Adipose tissue (tissue), 3 donors: ENCODE data around the gene TCL1A. TPM values are rescaled to one million over a fixed set of nuclear protein-coding genes. Genes with fewer than 3 reads are reported as not detected.

Experiments
- H3K27ac ChIP-seq: one replicate; pipeline ENCODE4 v1.5.1; 2013; ENCODE audit warnings: low read depth, low read length
- WGBS, 3 donors: extraction: QIAGEN DNeasy Blood & Tissue Kit; methylation state at CpG; one replicate each; pipeline ENCODE4 v1.1.7; 2013; 5-methylcytosine and 5-hydroxymethylcytosine counted together
- polyA plus RNA-seq, 3 donors: library from polyadenylated mRNA; stranded (reverse); fragments of 200-250 nt; gene quantifications; one replicate each; pipeline ENCODE4 v1.2.3, GENCODE V29; 2013
- donor health status: healthy with polysubstance abuse.
- donor health status: Bipolar disorder and iron deficiency.
- donor health status: healthy.

Gene TCL1A
- polyA plus RNA-seq, 3 donors = 0.46 to 1.4 TPM; not detected in 1

DNA sequence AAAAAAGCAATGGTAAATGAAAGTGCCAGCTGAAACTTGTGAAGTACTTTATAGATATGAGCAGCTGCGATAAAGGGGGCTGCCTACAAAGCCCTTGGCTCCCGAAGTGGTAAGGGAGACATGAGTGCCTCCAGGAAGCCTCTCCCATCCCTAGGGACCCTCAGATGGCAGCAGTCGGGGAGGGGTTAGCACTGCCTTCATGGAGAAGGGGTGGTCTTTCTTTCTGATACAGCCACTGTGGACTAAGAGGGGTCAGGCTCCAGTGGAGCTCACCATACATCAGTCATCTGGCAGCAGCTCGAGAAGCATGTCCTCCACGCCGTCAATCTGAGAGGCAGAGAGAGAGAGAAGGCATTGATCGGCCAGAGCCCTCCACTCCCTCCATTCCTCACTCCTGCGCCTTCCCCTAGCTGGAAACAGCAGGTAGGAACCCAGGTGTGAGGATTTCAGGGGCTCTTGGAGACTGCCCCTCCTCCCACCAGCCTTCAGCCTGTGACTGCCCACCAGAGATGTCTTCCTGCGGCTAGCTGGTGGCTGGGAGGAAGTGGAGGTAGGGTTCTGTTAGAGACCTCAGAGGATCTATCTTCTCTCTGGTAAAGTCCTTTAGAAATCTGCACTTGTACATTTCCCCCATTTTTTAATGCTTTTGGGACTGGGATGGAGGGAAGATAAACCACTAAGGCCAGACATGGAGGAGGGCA lies 2.3 kb downstream of the TCL1A start:
- WGBS, 3 donors = 68 to 80% (median 70%) methylated on average over 6 to 9 of the region's 9 CpGs
- no peak overlapping the region for H3K27ac ChIP-seq

DNA sequence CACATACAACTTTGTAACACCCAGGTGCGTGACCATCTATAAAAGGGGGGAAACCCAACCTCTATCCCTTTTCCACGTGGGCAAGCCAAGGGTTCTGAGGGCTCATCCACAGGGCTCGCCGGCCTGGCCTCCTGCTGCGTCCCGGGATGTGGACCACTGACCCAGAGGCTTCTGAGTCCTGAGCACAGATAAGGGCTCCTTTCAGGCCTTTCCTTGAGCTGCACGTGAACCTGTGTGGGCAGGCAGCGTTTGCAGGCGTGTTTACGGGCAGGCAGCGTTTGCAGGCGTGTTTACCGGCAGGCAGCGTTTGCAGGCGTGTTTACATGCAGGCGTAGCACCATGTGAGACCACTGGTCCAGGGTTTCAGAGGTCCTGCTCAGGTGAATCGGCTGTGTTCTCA lies 3.8 kb downstream of the TCL1A start:
- H3K27ac ChIP-seq = no peak overlapping the region
- WGBS, 3 donors = 87 to 93% (median 89%) methylated on average over 17 of the region's 17 CpGs

DNA sequence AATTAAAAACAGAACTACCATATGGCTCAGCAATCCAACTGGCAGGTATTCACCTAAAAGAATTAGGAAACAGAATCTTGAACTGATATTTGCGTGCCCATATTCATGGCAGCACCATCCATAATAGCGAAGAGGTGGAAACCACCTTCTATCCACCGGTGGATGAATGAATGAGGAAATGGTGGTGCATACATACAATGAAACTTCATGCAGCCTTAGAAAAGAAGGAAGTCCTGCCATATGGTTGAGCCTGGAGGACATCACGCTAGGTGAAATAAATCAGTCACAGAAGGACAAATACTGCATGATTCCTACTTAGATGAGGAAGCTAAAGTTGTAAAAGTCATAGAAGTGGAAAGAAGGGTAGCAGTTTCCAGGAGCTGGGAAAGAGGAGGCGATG lies 6.6 kb downstream of the TCL1A start:
- no peak overlapping the region for H3K27ac ChIP-seq
- 67 to 86% (median 69%) methylated on average over 5 of the region's 5 CpGs for WGBS, 3 donors

DNA sequence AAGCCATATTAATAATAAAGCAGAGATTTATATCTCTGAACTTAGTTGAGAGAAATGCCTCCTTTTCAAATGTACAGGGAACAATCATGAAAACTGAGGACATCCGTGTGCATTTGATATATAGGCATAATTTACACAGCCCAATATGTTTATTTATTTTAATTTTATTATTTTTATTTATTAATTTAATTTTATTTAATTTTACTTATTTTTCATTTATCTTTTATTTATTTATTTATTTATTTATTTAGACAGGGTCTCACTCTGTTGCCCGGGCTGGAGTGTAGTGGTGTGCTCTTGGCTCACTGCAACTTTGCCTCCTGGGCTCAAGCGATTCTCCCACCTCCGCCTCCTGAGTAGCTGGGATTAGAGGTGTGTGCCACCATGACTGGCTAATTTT lies 8.4 kb downstream of the TCL1A start:
- 89 to 97% (median 90%) methylated on average over 4 of the region's 4 CpGs for WGBS, 3 donors
- no peak overlapping the region for H3K27ac ChIP-seq

DNA sequence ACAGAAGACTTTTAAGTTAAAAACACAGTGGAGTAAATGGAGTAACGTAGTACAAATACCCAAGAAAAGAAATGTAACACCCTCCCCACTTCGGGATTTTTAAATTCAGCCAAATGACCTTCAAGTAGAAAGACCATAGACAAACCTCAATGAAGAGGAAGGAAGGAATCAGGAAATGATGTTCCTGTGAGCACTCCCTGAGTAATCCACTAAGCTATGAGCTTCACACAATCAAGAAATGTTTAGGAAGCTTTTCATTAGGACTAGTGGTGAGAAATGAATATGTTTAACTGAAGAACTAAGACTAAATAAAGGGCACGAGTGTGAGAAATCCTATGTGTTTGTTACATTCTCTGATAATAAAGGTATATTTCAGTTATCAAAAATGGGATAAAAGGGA lies 10.1 kb downstream of the TCL1A start:
- no peak overlapping the region for H3K27ac ChIP-seq
- WGBS, 3 donors = 63 to 80% (median 65%) methylated on average over 3 of the region's 3 CpGs

DNA sequence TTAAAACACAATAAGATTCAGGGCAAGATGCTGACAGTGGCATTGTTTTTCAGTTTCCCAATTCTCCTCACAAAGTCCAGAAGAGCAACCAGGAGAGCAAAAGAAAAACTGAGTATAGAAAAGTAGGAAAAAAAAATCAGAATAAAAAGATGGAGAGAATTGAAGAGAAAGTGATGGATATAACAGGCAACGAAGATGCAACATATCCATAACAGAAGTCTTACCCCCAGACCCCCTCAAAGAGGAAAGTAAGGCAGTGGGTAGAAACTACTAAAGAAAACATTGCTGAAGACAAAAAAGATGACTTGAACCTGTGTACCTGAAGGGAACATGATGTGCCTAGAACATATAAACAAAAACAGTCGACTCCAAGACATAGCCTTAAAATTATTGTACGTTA lies 10.6 kb downstream of the TCL1A start:
- H3K27ac ChIP-seq = no peak overlapping the region
- 78 to 81% (median 78%) methylated on average over 3 of the region's 3 CpGs for WGBS, 3 donors

DNA sequence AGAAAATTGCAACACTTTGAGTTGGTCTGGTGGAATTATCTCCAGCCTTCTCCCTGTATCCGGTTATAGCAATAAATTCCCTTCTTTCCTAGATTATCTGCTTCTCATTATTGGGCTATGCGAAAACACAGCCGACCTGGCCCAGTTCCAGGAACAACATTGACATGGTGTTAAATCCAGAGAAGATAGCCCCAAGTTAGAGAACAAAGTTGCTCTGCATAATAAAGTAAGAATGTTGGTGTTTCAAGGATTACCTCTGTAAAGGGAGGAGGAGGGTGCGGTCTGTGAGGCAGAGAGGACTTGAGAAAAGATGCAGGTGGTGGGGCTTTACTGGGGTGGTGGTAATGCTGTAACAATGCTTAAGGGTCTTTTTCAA lies 12.1 kb downstream of the TCL1A start:
- no peak overlapping the region for H3K27ac ChIP-seq
- WGBS, 3 donors = 15 to 38% (median 35%) methylated on average over 4 of the region's 4 CpGs

DNA sequence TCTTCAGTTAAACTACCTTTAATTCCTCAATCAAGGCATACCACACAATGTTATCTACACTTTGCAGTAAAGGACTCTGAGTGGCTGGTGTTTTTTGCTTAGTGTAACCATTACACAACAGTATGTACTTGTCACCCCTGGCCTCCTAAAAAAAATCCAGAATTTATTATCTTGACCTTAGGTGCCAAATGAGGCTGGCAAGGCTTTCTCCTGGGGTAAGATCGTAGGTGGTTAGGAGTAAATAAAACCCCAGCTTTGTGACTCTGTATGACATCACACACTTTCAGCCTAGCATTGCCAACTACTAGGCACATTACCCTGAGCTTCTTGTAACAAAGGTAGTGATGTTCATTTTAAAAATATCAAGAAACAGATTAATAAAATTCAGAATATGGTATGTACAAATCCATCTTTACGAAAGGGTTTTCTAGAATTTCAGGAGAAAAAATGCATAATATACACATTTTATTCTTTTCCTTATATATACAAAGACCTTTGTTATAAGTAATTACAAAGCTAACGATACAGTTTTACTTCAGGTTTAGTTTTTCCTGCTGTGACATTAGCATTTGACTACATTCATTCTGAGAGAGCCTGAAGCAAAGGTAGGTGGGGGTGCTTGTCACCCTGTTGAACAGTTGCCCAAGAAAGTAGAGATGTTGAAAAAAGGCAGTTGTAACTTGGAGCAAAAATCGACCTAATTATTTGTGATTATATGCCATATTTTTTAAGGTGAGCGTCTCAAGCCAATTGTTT lies 13.5 kb downstream of the TCL1A start:
- no peak overlapping the region for H3K27ac ChIP-seq
- 53 to 69% (median 58%) methylated on average over 5 of the region's 5 CpGs for WGBS, 3 donors

DNA sequence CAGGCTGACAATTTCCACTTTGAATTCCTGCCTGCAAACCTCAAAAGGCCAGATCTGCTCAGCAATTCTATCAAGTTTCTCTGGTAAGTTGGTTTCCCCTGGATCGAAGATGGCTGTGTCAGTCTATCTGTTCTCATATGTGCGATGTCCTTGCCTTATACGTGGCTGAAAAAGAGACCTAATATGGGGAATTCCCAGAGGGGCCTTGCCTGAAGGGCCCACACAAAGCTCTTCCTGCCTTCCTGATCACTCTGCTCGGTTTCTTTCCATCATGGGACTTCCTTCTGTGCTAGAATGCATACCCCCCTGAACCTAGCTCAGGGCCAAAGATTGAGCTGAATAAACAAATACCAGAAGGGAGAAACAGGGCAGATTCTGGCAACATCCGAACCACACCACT lies 14.5 kb downstream of the TCL1A start:
- 57 to 68% (median 58%) methylated on average over 5 of the region's 5 CpGs for WGBS, 3 donors
- no peak overlapping the region for H3K27ac ChIP-seq

DNA sequence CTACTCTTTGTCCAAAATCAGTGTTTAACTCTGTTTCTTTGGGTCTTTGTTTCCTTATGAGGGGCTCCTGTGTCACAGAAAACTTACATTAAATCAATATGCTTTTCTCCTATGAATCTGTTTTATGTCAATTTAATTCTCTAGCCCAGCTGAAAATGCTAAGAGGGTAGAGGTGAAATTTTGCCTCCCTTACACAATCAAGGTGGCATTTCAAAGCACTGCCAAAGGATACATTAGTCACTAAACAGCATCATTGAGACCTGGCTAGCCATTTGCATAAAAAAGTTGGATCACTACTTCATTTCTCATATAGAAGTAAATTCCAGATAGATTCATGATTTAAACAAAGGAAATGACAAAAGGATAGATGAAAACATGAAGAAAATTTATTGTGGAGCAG lies 15.6 kb downstream of the TCL1A start:
- H3K27ac ChIP-seq = no peak overlapping the region

DNA sequence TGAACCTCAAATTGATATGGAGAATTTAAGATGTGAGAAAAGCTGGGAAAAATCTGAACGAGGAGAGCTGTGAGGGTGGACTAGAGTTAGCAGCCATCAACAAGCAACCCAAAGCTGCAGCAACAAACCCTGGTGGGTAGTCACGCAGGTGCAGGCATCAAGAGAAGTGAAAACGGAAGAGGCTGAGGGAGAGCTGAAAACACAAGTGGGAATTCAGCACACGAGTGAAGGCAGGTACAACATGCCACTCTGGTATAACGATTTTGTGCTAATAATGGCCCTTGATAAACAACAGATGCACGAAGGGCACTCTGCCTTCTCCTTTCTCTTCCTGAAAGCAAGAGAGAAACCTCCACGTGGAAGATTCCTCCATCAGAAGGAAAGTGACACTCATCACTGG lies 16.2 kb downstream of the TCL1A start:
- no peak overlapping the region for H3K27ac ChIP-seq
- WGBS, 3 donors = 43 to 63% (median 60%) methylated on average over 7 of the region's 7 CpGs

DNA sequence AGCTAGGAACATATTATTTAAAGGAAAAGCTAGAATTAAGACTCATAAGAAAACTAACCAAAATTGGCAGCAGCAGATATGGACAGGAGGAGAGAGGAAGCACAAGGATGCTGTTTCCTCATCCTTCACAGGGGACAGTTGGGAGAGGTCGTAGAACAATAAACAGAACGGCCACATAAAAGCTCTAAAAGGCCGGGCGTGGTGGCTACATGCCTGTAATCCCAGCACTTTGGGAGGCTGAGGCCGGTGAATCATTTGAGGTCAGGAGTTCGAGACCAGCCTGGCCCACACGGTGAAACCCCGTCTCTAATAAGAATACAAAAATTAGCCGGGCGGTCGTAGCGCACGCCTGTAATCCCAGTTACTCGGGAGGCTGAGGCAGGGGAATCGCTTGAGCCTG lies 17.2 kb downstream of the TCL1A start:
- 62 to 81% (median 71%) methylated on average over 15 of the region's 15 CpGs for WGBS, 3 donors

DNA sequence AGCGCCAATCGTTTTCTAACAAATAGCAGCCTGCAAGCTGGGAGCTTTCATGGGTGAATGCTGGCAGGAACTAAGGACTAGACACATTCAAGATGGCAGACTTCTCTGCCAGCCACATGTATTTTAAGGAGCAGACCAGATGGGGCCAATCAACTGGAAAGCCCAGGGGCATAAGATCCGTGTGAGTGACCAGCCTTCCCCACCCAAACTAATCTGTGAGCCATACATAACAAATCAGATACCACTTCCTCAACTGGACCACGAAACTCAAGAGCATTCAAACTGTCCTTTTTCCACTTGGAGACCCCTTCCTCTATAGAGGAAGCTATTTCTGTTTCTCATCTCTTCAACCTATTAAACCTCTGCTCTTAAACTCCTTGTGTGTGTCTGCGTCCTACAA lies 18.0 kb downstream of the TCL1A start:
- no peak overlapping the region for H3K27ac ChIP-seq
- 75 to 88% (median 77%) methylated on average over 5 of the region's 5 CpGs for WGBS, 3 donors

More for the DNA sequence above, 17.2 kb downstream of the TCL1A start:
- no peak overlapping the region for H3K27ac ChIP-seq

DNA sequence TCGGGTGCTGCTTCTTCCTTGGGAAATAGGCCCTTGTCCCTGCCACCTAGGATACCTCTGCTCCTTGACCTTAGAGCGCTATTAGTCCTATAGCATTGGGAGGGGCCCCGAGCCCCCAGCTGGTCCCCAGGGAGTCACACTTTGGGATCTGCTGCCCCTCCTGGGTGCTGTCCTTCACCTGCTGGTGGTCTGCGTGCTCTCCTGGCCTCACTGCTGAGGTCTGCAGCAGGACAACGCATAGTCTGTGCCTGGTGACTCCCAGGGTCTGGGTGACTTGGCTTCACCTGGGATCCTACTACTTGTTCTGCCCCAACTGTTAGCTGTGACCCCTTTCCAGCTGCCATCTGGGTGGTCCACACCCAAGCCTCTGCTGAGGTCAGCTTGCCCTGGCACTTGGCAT lies 18.9 kb downstream of the TCL1A start:
- H3K27ac ChIP-seq = no peak overlapping the region
- WGBS, 3 donors = 64 to 68% (median 65%) methylated on average over 5 of the region's 5 CpGs

DNA sequence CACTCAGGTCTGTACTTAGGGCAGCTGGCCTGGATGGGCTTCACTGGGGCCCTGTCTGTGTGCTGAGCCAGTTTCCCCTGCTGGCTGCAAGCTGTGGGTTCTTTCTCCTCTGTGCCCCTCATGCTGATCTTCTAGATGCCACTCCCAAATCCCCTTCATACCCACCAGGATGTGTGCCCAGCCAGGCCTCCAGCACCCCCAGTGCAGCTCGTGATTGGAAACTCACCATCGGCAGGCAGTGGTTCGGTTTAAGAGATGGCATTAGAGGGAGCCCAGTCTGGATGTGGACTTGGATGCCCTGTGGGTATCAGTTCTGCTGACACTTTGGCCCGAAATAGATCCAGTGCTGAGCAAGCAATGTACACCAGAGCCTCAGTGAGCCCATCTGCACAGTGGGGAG lies 21.8 kb downstream of the TCL1A start:
- 89 to 93% (median 91%) methylated on average over 4 of the region's 4 CpGs for WGBS, 3 donors
- no peak overlapping the region for H3K27ac ChIP-seq

DNA sequence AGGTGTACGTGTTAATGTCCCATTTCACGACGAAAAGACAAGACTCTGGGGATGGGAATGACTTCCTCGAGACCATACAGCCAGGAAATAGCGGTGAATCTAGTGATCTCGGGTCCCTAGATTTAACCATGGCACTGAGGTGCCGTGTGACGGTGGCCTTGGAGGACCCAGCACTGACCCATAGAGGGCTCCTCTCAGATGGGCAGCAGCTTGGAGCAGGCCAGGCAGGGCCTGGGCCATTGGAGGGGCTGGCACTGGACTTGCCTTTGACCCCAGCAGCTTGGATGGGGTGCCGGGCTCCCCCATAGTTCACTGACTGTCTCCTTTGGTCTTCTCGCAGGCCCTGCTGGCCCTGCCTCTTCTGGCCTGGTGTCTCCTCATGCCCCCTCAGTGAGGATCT lies 22.3 kb downstream of the TCL1A start:
- 85 to 93% (median 88%) methylated on average over 10 of the region's 10 CpGs for WGBS, 3 donors
- no peak overlapping the region for H3K27ac ChIP-seq

DNA sequence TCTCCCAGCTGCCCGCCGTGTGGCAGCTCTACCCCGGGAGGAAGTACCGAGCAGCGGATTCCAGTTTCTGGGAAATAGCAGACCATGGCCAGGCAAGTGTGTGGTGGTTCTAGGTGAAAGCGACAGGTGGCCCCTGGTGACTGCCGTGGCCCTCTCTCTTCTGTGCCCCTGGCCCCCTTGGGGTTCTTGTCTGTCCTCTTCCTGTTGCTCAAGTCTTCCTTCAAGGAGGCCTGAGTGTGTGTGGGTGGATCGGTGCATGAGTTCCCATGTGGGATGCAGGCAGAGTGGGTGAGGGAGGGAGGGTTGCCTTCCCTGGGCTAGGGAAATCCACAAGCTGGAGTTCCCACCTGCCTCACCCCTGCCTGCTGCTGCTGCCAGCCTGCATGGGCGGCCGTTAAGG lies 23.1 kb downstream of the TCL1A start:
- WGBS, 3 donors = 78 to 88% (median 87%) methylated on average over 10 of the region's 10 CpGs
- no peak overlapping the region for H3K27ac ChIP-seq

DNA sequence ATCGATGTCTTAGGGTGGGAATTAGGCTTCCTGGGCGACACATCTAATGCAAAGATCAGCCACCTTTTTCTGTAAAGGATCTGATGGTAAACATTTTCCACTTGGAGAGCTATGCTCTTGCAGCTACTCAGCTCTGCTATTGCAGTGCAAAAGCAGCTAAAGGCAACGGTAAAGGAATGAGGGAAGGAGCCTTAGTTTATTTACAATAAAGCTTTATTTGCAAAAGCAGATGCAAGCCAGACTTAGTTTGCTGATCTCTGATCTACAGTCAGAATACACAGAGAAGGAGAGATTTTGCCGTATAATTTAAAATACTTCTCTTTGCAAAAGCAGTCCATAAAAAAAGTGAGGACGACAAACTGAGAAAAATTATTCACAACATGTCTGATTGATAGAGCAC lies 24.5 kb downstream of the TCL1A start:
- H3K27ac ChIP-seq = no peak overlapping the region
- WGBS, 3 donors = 41 to 56% (median 56%) methylated on average over 5 of the region's 5 CpGs

DNA sequence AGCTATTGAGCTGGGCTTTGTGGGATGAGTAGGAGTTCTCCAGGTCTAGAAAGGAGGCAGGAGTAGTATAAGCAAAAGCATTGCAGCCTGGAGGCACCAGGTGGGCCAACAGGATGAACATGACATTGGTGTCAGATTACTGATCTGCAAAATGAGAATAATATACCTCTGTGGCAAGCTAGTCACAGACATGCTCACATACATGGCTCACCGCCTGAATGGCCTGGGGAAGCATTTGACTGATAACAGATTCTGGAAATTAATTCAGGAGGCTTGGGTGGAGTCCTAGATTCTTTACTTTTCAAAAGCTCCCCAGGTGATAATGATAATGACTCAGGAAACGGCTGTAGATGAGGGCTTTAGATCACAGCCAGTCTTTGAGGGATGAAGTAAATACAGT lies 27.0 kb downstream of the TCL1A start:
- WGBS, 3 donors = 25 to 78% (median 77%) methylated on average over 2 of the region's 2 CpGs

More for the DNA sequence above, 27.0 kb downstream of the TCL1A start:
- no peak overlapping the region for H3K27ac ChIP-seq
